ENCODE results near the gene PSAP.

DNA sequence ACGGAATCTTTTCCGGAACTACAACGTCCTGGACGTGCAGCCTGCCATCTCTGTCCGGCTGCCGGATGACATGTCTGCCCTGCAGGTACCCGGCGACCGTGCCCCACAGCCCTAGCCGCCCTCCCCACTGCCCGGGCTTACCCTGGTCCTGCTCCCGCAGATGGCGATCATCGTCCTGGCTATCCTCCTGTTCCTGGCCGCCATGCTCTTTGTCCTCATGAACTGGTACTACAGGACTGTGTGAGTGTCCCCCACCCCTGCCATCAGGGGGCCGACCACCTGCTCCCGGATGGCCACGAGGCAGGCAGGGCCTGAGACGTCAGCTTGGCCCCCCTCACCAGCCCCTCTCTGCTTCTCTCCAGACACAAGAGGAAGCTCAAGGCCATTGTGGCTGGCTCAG, 39.7 kb downstream of the PSAP start:
- TF ChIP-seq, protein P1, sequence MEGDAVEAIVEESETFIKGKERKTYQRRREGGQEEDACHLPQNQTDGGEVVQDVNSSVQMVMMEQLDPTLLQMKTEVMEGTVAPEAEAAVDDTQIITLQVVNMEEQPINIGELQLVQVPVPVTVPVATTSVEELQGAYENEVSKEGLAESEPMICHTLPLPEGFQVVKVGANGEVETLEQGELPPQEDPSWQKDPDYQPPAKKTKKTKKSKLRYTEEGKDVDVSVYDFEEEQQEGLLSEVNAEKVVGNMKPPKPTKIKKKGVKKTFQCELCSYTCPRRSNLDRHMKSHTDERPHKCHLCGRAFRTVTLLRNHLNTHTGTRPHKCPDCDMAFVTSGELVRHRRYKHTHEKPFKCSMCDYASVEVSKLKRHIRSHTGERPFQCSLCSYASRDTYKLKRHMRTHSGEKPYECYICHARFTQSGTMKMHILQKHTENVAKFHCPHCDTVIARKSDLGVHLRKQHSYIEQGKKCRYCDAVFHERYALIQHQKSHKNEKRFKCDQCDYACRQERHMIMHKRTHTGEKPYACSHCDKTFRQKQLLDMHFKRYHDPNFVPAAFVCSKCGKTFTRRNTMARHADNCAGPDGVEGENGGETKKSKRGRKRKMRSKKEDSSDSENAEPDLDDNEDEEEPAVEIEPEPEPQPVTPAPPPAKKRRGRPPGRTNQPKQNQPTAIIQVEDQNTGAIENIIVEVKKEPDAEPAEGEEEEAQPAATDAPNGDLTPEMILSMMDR (IDR thresholded peaks at IDR 0.05): no peak
- TF ChIP-seq POLR2A (IDR thresholded peaks at IDR 0.05) (no peak), EP300 (IDR thresholded peaks at IDR 0.05) (no peak)

All from tibial nerve (tissue), 4 donors.